Fibroblast of lung (primary cell): ENCODE results near the gene PKHD1.

Source experiments
- EZH2 ChIP-seq: IDR thresholded peaks from 2 replicates; pipeline ENCODE4 v1.5.1; 2012; ENCODE audit warnings: low read length, control low read depth, mild to moderate bottlenecking; ENCODE audit errors: missing control alignments
- TF ChIP-seq, protein P1 (sequence below), 2 donors: IDR thresholded peaks in 1 of 2; conservative IDR thresholded peaks in 1 of 2; 1 replicate in 1 of 2; 2 replicates in 1 of 2; pipeline ENCODE4 v1.5.1; 2011 to 2012; ENCODE audit warnings: low read length in 2 of 2, control low read depth in 1 of 2, inconsistent platforms in 1 of 2, low read depth in 1 of 2, mild to moderate bottlenecking in 1 of 2

DNA sequence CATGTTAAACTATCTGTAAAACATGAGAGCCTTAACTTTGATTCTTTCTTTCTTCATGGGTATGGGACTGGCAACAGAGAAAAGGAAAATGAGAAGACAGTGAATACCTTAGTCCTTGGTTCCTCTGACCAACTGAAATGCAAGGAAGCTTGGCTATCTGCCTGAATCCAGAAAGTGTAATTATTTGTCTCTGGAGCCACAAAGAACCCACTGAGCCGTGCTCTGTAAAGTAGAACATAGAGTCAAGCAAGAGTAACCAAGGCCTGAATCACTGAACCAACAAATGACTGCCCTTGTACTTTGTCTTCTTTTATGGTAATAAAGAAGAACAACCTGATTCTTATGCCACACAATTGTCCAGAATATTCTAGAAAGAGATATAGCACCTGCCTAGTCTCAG, 27.6 kb downstream of the PKHD1 start:
- TF ChIP-seq, protein P1, sequence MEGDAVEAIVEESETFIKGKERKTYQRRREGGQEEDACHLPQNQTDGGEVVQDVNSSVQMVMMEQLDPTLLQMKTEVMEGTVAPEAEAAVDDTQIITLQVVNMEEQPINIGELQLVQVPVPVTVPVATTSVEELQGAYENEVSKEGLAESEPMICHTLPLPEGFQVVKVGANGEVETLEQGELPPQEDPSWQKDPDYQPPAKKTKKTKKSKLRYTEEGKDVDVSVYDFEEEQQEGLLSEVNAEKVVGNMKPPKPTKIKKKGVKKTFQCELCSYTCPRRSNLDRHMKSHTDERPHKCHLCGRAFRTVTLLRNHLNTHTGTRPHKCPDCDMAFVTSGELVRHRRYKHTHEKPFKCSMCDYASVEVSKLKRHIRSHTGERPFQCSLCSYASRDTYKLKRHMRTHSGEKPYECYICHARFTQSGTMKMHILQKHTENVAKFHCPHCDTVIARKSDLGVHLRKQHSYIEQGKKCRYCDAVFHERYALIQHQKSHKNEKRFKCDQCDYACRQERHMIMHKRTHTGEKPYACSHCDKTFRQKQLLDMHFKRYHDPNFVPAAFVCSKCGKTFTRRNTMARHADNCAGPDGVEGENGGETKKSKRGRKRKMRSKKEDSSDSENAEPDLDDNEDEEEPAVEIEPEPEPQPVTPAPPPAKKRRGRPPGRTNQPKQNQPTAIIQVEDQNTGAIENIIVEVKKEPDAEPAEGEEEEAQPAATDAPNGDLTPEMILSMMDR (conservative IDR thresholded peaks at IDR 0.05 in 1 of 2, IDR thresholded peaks at IDR 0.05 in 1 of 2; ENCODE audit: low read depth in 1 of 2, low read length in 2 of 2) = no peak
- no peak for TF ChIP-seq EZH2
